Progenitor cell of endocrine pancreas (in vitro differentiated cells): ENCODE results near the gene WASF1. TPM values are rescaled to one million over a fixed set of nuclear protein-coding genes. Genes with fewer than 3 reads are reported as not detected.

Source experiments
- DNase-seq: peaks from one replicate; pipeline ENCODE4 v3.0.0; 2021; ENCODE audit warnings: low spot score; ENCODE audit not compliant: unreplicated experiment
- H3K27ac Mint-ChIP-seq: 2 replicates; pipeline ENCODE4 v1.8.0; 2021; ENCODE audit warnings: mild to moderate bottlenecking, moderate library complexity, mixed read lengths
- H3K27me3 Mint-ChIP-seq: 2 replicates; pipeline ENCODE4 v1.8.0; 2021; ENCODE audit warnings: mixed read lengths
- H3K36me3 Mint-ChIP-seq: 2 replicates; pipeline ENCODE4 v1.8.0; 2022; ENCODE audit warnings: mixed read lengths; ENCODE audit not compliant: insufficient read depth
- H3K4me1 Mint-ChIP-seq: 2 replicates; pipeline ENCODE4 v1.8.0; 2021; ENCODE audit warnings: low read depth, mixed read lengths
- H3K4me3 Mint-ChIP-seq: 2 replicates; pipeline ENCODE4 v1.8.0; 2021; ENCODE audit warnings: low read depth, mild to moderate bottlenecking, moderate library complexity, mixed read lengths
- H3K9me3 Mint-ChIP-seq: 2 replicates; pipeline ENCODE4 v1.8.0; 2021; ENCODE audit warnings: low read depth, mixed read lengths
- total RNA-seq: library from RNA; stranded (reverse); gene quantifications from 2 replicates; pipeline ENCODE4 v1.2.1, GENCODE V29; 2021
- TF ChIP-seq, protein P1 (sequence below): fragments of 200-600 bp; sonication (generic); IDR thresholded peaks from one replicate; pipeline ENCODE4 v1.5.0; 2021; ENCODE audit warnings: antibody characterized with exemption, mild to moderate bottlenecking; ENCODE audit not compliant: unreplicated experiment

The WASF1 gene
- total RNA-seq, 1 donor from 2014 or later = 46.4 TPM

DNA sequence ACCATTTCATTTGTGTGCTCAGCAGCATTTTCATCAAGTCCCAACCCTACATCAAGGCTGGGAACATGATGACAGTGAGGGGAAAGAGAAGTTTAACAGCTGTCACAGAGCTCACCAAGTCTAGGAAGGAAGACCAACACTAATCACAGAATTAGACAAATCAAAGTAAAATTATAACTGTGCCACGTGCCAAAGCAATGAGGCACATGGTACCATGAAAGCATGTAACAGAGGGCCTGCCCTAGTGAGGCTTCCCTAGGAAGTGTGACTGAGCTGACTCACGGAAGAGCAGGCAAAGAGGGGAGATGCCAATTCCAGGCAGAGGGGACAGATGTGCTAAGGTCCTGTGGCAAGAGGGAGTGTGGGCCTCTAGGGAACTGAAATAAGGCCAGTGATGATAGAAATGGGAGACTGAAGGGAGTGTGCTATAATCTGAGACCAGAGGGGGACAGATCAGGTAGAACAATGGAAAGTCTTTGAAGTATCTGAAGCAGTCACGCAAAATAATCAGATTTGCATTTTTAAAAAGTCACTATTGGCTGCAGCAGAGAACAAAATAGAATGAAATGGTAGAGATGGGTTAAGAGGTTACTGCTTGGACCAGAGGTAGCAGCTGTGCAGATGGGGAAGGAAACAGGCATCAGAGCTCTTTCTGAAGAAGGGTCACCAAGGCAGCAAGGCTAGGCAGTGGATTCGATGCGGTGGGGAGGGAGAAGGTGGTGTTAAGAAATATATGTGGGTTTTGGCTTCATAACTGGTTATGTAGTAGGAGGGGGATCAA is 114.5 kb downstream of the WASF1 start:
- H3K9me3 Mint-ChIP-seq = no peaks in the 10 kb centered on the region
- no peaks in the 10 kb centered on the region for H3K36me3 Mint-ChIP-seq
- TF ChIP-seq, protein P1, sequence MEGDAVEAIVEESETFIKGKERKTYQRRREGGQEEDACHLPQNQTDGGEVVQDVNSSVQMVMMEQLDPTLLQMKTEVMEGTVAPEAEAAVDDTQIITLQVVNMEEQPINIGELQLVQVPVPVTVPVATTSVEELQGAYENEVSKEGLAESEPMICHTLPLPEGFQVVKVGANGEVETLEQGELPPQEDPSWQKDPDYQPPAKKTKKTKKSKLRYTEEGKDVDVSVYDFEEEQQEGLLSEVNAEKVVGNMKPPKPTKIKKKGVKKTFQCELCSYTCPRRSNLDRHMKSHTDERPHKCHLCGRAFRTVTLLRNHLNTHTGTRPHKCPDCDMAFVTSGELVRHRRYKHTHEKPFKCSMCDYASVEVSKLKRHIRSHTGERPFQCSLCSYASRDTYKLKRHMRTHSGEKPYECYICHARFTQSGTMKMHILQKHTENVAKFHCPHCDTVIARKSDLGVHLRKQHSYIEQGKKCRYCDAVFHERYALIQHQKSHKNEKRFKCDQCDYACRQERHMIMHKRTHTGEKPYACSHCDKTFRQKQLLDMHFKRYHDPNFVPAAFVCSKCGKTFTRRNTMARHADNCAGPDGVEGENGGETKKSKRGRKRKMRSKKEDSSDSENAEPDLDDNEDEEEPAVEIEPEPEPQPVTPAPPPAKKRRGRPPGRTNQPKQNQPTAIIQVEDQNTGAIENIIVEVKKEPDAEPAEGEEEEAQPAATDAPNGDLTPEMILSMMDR = no peak
- H3K27ac Mint-ChIP-seq = no peak overlapping the region
- peaks cover 12% of the 10 kb centered on the region for H3K27me3 Mint-ChIP-seq
- H3K4me3 Mint-ChIP-seq = no peak overlapping the region
- peaks cover 31% of the 10 kb centered on the region for H3K4me1 Mint-ChIP-seq
- no peak for DNase-seq

DNA sequence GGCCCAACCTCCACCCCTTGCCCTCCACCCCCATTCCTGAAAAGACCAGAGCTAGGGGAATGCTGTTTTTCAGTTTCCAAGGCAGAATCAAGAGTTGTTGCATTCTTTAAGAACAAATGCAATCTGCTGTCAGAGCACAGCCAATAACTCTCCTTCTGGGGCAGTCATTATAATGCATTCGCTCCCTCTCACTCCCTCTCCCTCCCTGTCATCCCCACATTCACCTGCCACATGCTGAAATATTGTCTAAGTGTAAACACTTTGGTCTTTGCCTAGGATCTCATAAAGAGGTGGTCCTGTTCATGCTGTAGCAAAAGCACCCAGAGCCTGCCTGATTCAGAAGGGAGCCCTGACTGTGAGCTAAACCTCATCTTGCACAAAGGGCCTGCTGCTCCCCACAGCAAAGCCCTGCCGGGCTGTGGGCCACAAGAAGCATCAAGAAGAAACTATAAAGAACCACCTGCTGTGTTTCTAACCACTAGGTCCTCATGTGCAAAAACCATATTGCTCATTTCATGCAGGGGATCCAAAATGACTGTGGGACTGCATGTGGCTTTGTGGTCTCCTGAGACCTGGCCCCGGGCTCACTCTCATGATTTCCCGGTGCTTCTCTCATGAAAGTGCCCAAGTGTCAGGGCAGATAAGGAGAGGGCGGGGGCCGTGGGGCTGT is 115.7 kb downstream of the WASF1 start:
- Mint-ChIP-seq H3K27ac (no peak overlapping the region), H3K4me1 (peaks cover 25% of the 10 kb centered on the region), H3K4me3 (no peak overlapping the region), H3K9me3 (no peaks in the 10 kb centered on the region), H3K36me3 (no peaks in the 10 kb centered on the region), H3K27me3 (peaks cover 14% of the 10 kb centered on the region)
- DNase-seq = no peak
- TF ChIP-seq, protein P1 = no peak

DNA sequence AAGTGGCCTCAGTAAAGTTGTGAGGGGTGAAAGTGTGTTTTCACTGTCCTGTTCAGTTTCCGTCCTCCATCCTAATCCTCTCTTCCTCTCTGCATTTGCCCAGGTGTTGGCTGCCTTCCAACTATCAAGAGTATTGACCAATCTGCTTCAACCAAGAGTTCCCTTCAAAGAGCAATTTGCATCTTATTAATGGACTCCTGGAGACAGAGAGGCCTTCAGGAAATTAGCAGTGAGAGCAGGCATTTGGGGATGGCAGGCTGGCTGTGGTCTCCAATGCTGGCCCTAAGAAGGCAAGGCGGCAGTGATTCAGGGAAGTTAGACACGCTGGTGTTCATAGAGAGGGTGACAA is 124.1 kb downstream of the WASF1 start:
- Mint-ChIP-seq H3K4me1 (peaks cover 5% of the 10 kb centered on the region), H3K4me3 (no peak overlapping the region), H3K9me3 (no peaks in the 10 kb centered on the region), H3K27ac (no peak overlapping the region), H3K27me3 (peaks cover 3% of the 10 kb centered on the region), H3K36me3 (no peaks in the 10 kb centered on the region)
- no peak for DNase-seq
- TF ChIP-seq, protein P1 = no peak

DNA sequence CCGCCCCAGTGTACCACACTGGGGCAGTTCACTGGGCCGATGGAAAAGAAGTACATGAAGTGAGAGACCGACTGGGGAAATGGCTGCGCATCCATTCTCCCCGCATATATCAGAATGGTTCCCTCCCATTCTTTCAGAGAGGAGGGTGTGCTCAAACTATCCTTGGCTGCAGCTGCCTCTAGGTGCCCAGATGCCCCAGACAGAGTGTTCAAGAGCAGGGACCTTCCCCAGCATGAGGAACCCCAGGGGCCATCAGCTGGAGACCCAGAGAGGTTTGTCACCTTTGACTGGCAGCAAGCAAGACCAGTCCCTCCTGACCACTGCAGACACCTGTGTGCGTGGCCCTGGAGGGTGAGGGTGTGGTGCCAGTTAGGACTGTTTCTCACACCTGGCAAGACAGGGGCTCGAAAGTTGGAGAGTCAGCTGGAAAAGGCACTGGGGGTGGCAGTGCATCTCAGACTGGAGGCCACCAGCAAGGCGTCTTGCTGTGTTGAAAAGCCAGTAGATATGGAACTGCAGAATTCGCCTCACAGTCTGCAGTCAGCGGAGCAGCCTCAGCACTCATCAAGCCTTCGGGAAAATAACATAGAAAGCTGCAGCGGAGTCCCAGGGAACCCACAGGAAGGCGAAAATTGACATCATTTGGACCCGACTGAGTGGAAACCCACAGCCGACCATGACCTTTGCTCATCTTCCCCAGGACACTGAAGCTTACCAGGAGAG is 124.6 kb downstream of the WASF1 start:
- TF ChIP-seq, protein P1 = no peak
- Mint-ChIP-seq H3K36me3 (no peaks in the 10 kb centered on the region), H3K4me3 (no peak overlapping the region), H3K27ac (no peak overlapping the region), H3K27me3 (peaks cover 3% of the 10 kb centered on the region), H3K4me1 (peaks cover 5% of the 10 kb centered on the region), H3K9me3 (no peaks in the 10 kb centered on the region)
- DNase-seq = no peak
